Vein endothelial cell (primary cell): ENCODE data around the gene SRRM1. TPM values are rescaled to one million over a fixed set of nuclear protein-coding genes. Genes with fewer than 3 reads are reported as not detected.

Experiments used
- small RNA-seq: library from RNA; depleted of rRNA; stranded (forward); fragments of <200 nt; gene quantifications from one replicate; pipeline ENCODE3, GENCODE V24; 2012
- total RNA-seq: library from RNA; depleted of rRNA; stranded (reverse); fragments of >200 nt; gene quantifications from 2 replicates; pipeline ENCODE4 v1.2.3, GENCODE V29; 2012

The SRRM1 gene
- total RNA-seq, result 59.1 and 71.1 TPM in 2 replicates

GRCh38 chr1:24642481-24643362, at the start of gene SRRM1:
SRRM1 (plus strand) TSS chr1:24643302; CDS start chr1:24643327, 25 bp downstream.

Small RNA genes lying within 50 kb of the gene (small RNA-seq; reads per million reads assigned to genes)
- not detected for gene RF00019

Other genes with a start within 250 kb of the SRRM1 start
- 3.5 and 4.6 TPM in 2 replicates for gene STPG1, start 229.5 kb upstream of the SRRM1 start, total RNA-seq
- gene NIPAL3, start 227.5 kb upstream of the SRRM1 start, total RNA-seq, result 14.2 and 22.9 TPM in 2 replicates
- 4.3 and 5.2 TPM in 2 replicates for gene RCAN3, start 140.5 kb upstream of the SRRM1 start, total RNA-seq
- not detected in 2 replicates for gene NCMAP, start 87.2 kb upstream of the SRRM1 start, total RNA-seq
- 439 and 615 TPM in 2 replicates for gene CLIC4, start 102.1 kb downstream of the SRRM1 start, total RNA-seq